H1 (cell line): ENCODE data around the gene SNED1. TPM values are rescaled to one million over a fixed set of nuclear protein-coding genes. Genes with fewer than 3 reads are reported as not detected.

Experiments
- CBX8 ChIP-seq: fragments of 300-800, 300-1000 bp; sonication (generic); IDR thresholded peaks from 2 replicates; pipeline ENCODE4 v1.7.1; 2016; ENCODE audit warnings: low read depth, low read length, borderline replicate concordance
- NANOG ChIP-seq: IDR thresholded peaks from 2 replicates; pipeline ENCODE4 v1.6.1; 2011; ENCODE audit warnings: low read length, low read depth, mild to moderate bottlenecking, inconsistent platforms; ENCODE audit not compliant: insufficient read depth, poor library complexity, severe bottlenecking
- SIRT6 ChIP-seq: IDR thresholded peaks from one replicate; pipeline ENCODE4 v1.7.1; 2012; ENCODE audit warnings: low read length, inconsistent platforms
- polyA plus RNA-seq, 7 experiments: library from polyadenylated mRNA; depleted of rRNA in 3 of 7; stranded (reverse) in 5 of 7; unstranded in 2 of 7; fragments of >200 nt in 5 of 7; fragments of 200-250 nt in 2 of 7; gene quantifications; 1 replicate in 5 of 7; 2 replicates in 1 of 7; 4 replicates in 1 of 7; pipeline versions ENCODE4 v1.2.1 to v1.2.3, GENCODE V29; 2011 to 2013; ENCODE audit warnings: missing spikeins in 2 of 7, mixed read lengths in 2 of 7
- total RNA-seq: library from RNA; stranded (reverse); fragmentation: NEBNext Ultra II Directional; extraction: Animal tissue kit (Norgen Biotek cat#: 25700); gene quantifications from 2 replicates; pipeline ENCODE4 v1.2.1, GENCODE V29; 2021
- TF ChIP-seq, protein P1 (sequence below): IDR thresholded peaks from 2 replicates; pipeline ENCODE4 v1.6.1; 2012; ENCODE audit warnings: low read length, inconsistent platforms

SNED1 gene
- total and polyA plus RNA-seq, 2 of the 8 experiments (the other 6 are each of a cell fraction or from before 2014, with no cell fraction given): 1.9 TPM

DNA sequence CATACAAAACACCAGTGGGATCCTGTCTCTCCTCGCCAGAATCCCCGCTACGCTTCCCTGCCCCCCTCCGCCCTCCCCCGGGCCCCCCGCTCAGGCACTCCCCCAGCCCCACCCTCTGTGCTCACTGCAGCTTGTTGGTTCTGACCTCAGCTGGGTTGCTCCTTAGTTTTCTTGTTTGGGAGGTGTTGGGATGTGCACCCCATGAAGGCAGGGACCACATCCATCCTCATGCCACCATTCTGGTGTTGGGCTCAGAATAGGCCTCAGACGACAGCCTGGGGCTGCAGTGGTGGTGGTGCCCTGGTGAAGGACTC lies 4.6 kb downstream of the SNED1 start (continued):
- TF ChIP-seq, protein P1, sequence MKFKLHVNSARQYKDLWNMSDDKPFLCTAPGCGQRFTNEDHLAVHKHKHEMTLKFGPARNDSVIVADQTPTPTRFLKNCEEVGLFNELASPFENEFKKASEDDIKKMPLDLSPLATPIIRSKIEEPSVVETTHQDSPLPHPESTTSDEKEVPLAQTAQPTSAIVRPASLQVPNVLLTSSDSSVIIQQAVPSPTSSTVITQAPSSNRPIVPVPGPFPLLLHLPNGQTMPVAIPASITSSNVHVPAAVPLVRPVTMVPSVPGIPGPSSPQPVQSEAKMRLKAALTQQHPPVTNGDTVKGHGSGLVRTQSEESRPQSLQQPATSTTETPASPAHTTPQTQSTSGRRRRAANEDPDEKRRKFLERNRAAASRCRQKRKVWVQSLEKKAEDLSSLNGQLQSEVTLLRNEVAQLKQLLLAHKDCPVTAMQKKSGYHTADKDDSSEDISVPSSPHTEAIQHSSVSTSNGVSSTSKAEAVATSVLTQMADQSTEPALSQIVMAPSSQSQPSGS: no peak
- TF ChIP-seq CBX8 (no peak), SIRT6 (no peak), NANOG (no peak)
- TF ChIP-seq, all 59 proteins: peak for 0
